ENCODE results near the gene BICC1. TPM values are rescaled to one million over a fixed set of nuclear protein-coding genes. Genes with fewer than 3 reads are reported as not detected.

The BICC1 gene
- polyA plus RNA-seq, 1 donor, result 6.2 TPM

GRCh38 chr10:58667658-58668310, 155.1 kb downstream of the BICC1 start:
- H3K36me3 ChIP-seq (ENCODE audit: control insufficient read depth, insufficient read depth, low read length), result no peaks in the 10 kb centered on the region
- WGBS (ENCODE audit: insufficient coverage, low lambda C conversion rate), result 62% methylated on average over 2 of the region's 3 CpGs
- no peaks in the 10 kb centered on the region for H3K4me1 ChIP-seq (ENCODE audit: control insufficient read depth, insufficient read depth, low read length)
- no peak for DNase-seq
- H3K4me3 ChIP-seq (ENCODE audit: low read length), result no peak overlapping the region
- no peaks in the 10 kb centered on the region for H3K27me3 ChIP-seq (ENCODE audit: control insufficient read depth, insufficient read depth, low read length)
- H3K9me3 ChIP-seq (ENCODE audit: control insufficient read depth, low read depth, low read length), result no peaks in the 10 kb centered on the region
- H3K27ac ChIP-seq (ENCODE audit: low read length), result no peak overlapping the region

GRCh38 chr10:58672845-58673244, 160.2 kb downstream of the BICC1 start:
- no peaks in the 10 kb centered on the region for H3K4me1 ChIP-seq (ENCODE audit: control insufficient read depth, insufficient read depth, low read length)
- no peak overlapping the region for H3K27ac ChIP-seq (ENCODE audit: low read length)
- H3K27me3 ChIP-seq (ENCODE audit: control insufficient read depth, insufficient read depth, low read length), result no peaks in the 10 kb centered on the region
- no peak for DNase-seq
- H3K9me3 ChIP-seq (ENCODE audit: control insufficient read depth, low read depth, low read length), result no peaks in the 10 kb centered on the region
- no peak overlapping the region for H3K4me3 ChIP-seq (ENCODE audit: low read length)
- H3K36me3 ChIP-seq (ENCODE audit: control insufficient read depth, insufficient read depth, low read length), result no peaks in the 10 kb centered on the region

GRCh38 chr10:58674251-58674650, 161.6 kb downstream of the BICC1 start:
- Histone ChIP-seq H3K4me1 (ENCODE audit: control insufficient read depth, insufficient read depth, low read length) (no peaks in the 10 kb centered on the region), H3K27me3 (ENCODE audit: control insufficient read depth, insufficient read depth, low read length) (no peaks in the 10 kb centered on the region), H3K27ac (ENCODE audit: low read length) (no peak overlapping the region), H3K9me3 (ENCODE audit: control insufficient read depth, low read depth, low read length) (no peaks in the 10 kb centered on the region), H3K36me3 (ENCODE audit: control insufficient read depth, insufficient read depth, low read length) (no peaks in the 10 kb centered on the region), H3K4me3 (ENCODE audit: low read length) (no peak overlapping the region)
- no peak for DNase-seq
- WGBS (ENCODE audit: insufficient coverage, low lambda C conversion rate), result 92% methylated on average over 2 of the region's 2 CpGs

- H3K36me3 ChIP-seq (ENCODE audit: control insufficient read depth, insufficient read depth, low read length), result no peaks in the 10 kb centered on the region
- 100% methylated on average over 1 of the region's 2 CpGs for WGBS (ENCODE audit: insufficient coverage, low lambda C conversion rate)
- no peak overlapping the region for H3K4me3 ChIP-seq (ENCODE audit: low read length)
- DNase-seq, result no peak
- no peaks in the 10 kb centered on the region for H3K27me3 ChIP-seq (ENCODE audit: control insufficient read depth, insufficient read depth, low read length)
- H3K4me1 ChIP-seq (ENCODE audit: control insufficient read depth, insufficient read depth, low read length), result no peaks in the 10 kb centered on the region
- H3K27ac ChIP-seq (ENCODE audit: low read length), result no peak overlapping the region
- H3K9me3 ChIP-seq (ENCODE audit: control insufficient read depth, low read depth, low read length), result no peaks in the 10 kb centered on the region
Measured at GRCh38 chr10:58675321-58675720, 162.6 kb downstream of the BICC1 start.

GRCh38 chr10:58691528-58691927, 178.9 kb downstream of the BICC1 start:
- no CpG with 5 or more reads among the region's 2 CpGs for WGBS (ENCODE audit: insufficient coverage, low lambda C conversion rate)
- Histone ChIP-seq H3K27me3 (ENCODE audit: control insufficient read depth, insufficient read depth, low read length) (no peaks in the 10 kb centered on the region), H3K4me1 (ENCODE audit: control insufficient read depth, insufficient read depth, low read length) (no peaks in the 10 kb centered on the region), H3K9me3 (ENCODE audit: control insufficient read depth, low read depth, low read length) (no peaks in the 10 kb centered on the region), H3K4me3 (ENCODE audit: low read length) (no peak overlapping the region), H3K27ac (ENCODE audit: low read length) (no peak overlapping the region), H3K36me3 (ENCODE audit: control insufficient read depth, insufficient read depth, low read length) (no peaks in the 10 kb centered on the region)
- no peak for DNase-seq

- H3K4me1 ChIP-seq (ENCODE audit: control insufficient read depth, insufficient read depth, low read length), result no peaks in the 10 kb centered on the region
- no peak overlapping the region for H3K27ac ChIP-seq (ENCODE audit: low read length)
- WGBS (ENCODE audit: insufficient coverage, low lambda C conversion rate), result 71% methylated on average over 1 of the region's 2 CpGs
- H3K27me3 ChIP-seq (ENCODE audit: control insufficient read depth, insufficient read depth, low read length), result no peaks in the 10 kb centered on the region
- no peaks in the 10 kb centered on the region for H3K36me3 ChIP-seq (ENCODE audit: control insufficient read depth, insufficient read depth, low read length)
- no peak for DNase-seq
- no peaks in the 10 kb centered on the region for H3K9me3 ChIP-seq (ENCODE audit: control insufficient read depth, low read depth, low read length)
- H3K4me3 ChIP-seq (ENCODE audit: low read length), result no peak overlapping the region
Measured at GRCh38 chr10:58693919-58694318, 181.2 kb downstream of the BICC1 start.

GRCh38 chr10:58695022-58695421, 182.3 kb downstream of the BICC1 start:
- DNase-seq, result no peak
- no peaks in the 10 kb centered on the region for H3K4me1 ChIP-seq (ENCODE audit: control insufficient read depth, insufficient read depth, low read length)
- H3K4me3 ChIP-seq (ENCODE audit: low read length), result no peak overlapping the region
- no peak overlapping the region for H3K27ac ChIP-seq (ENCODE audit: low read length)
- H3K36me3 ChIP-seq (ENCODE audit: control insufficient read depth, insufficient read depth, low read length), result no peaks in the 10 kb centered on the region
- no CpG with 5 or more reads among the region's 5 CpGs for WGBS (ENCODE audit: insufficient coverage, low lambda C conversion rate)
- H3K9me3 ChIP-seq (ENCODE audit: control insufficient read depth, low read depth, low read length), result no peaks in the 10 kb centered on the region
- H3K27me3 ChIP-seq (ENCODE audit: control insufficient read depth, insufficient read depth, low read length), result no peaks in the 10 kb centered on the region

- DNase-seq, result no peak
- no peak overlapping the region for H3K27ac ChIP-seq (ENCODE audit: low read length)
- H3K4me1 ChIP-seq (ENCODE audit: control insufficient read depth, insufficient read depth, low read length), result no peaks in the 10 kb centered on the region
- no peak overlapping the region for H3K4me3 ChIP-seq (ENCODE audit: low read length)
- no peaks in the 10 kb centered on the region for H3K36me3 ChIP-seq (ENCODE audit: control insufficient read depth, insufficient read depth, low read length)
- WGBS (ENCODE audit: insufficient coverage, low lambda C conversion rate), result no CpG with 5 or more reads among the region's 4 CpGs
- no peaks in the 10 kb centered on the region for H3K9me3 ChIP-seq (ENCODE audit: control insufficient read depth, low read depth, low read length)
- no peaks in the 10 kb centered on the region for H3K27me3 ChIP-seq (ENCODE audit: control insufficient read depth, insufficient read depth, low read length)
Measured at GRCh38 chr10:58696736-58697135, 184.1 kb downstream of the BICC1 start.

GRCh38 chr10:58697691-58698090, 185.0 kb downstream of the BICC1 start:
- Histone ChIP-seq H3K36me3 (ENCODE audit: control insufficient read depth, insufficient read depth, low read length) (no peaks in the 10 kb centered on the region), H3K4me3 (ENCODE audit: low read length) (no peak overlapping the region), H3K4me1 (ENCODE audit: control insufficient read depth, insufficient read depth, low read length) (no peaks in the 10 kb centered on the region), H3K9me3 (ENCODE audit: control insufficient read depth, low read depth, low read length) (no peaks in the 10 kb centered on the region), H3K27me3 (ENCODE audit: control insufficient read depth, insufficient read depth, low read length) (no peaks in the 10 kb centered on the region), H3K27ac (ENCODE audit: low read length) (no peak overlapping the region)
- WGBS (ENCODE audit: insufficient coverage, low lambda C conversion rate), result no CpG with 5 or more reads among the region's 3 CpGs
- no peak for DNase-seq

- H3K9me3 ChIP-seq (ENCODE audit: control insufficient read depth, low read depth, low read length), result no peaks in the 10 kb centered on the region
- H3K4me1 ChIP-seq (ENCODE audit: control insufficient read depth, insufficient read depth, low read length), result no peaks in the 10 kb centered on the region
- no peaks in the 10 kb centered on the region for H3K36me3 ChIP-seq (ENCODE audit: control insufficient read depth, insufficient read depth, low read length)
- no peak overlapping the region for H3K27ac ChIP-seq (ENCODE audit: low read length)
- DNase-seq, result no peak
- 70% methylated on average over 2 of the region's 5 CpGs for WGBS (ENCODE audit: insufficient coverage, low lambda C conversion rate)
- H3K4me3 ChIP-seq (ENCODE audit: low read length), result no peak overlapping the region
- no peaks in the 10 kb centered on the region for H3K27me3 ChIP-seq (ENCODE audit: control insufficient read depth, insufficient read depth, low read length)
Measured at GRCh38 chr10:58698777-58699356, 186.2 kb downstream of the BICC1 start.

- H3K4me1 ChIP-seq (ENCODE audit: control insufficient read depth, insufficient read depth, low read length), result no peaks in the 10 kb centered on the region
- no peaks in the 10 kb centered on the region for H3K36me3 ChIP-seq (ENCODE audit: control insufficient read depth, insufficient read depth, low read length)
- no peaks in the 10 kb centered on the region for H3K27me3 ChIP-seq (ENCODE audit: control insufficient read depth, insufficient read depth, low read length)
- WGBS (ENCODE audit: insufficient coverage, low lambda C conversion rate), result no CpG with 5 or more reads among the region's 1 CpG
- DNase-seq, result no peak
- H3K9me3 ChIP-seq (ENCODE audit: control insufficient read depth, low read depth, low read length), result no peaks in the 10 kb centered on the region
- no peak overlapping the region for H3K27ac ChIP-seq (ENCODE audit: low read length)
- H3K4me3 ChIP-seq (ENCODE audit: low read length), result no peak overlapping the region
Measured at GRCh38 chr10:58700591-58700990, 187.9 kb downstream of the BICC1 start.
